Neuronal stem cell (in vitro differentiated cells): ENCODE measurements around the gene PTPRT.

Experiments used
- DNase-seq: peaks from one replicate; pipeline ENCODE4 v3.0.0-alpha.2; 2013; ENCODE audit warnings: low spot score
- H2AFZ ChIP-seq: one replicate; pipeline ENCODE4 v1.6.1; 2013; ENCODE audit warnings: mild to moderate bottlenecking, low read length, inconsistent platforms
- H2AK5ac ChIP-seq: 2 replicates; pipeline ENCODE4 v1.6.1; 2013; ENCODE audit warnings: low read depth, mild to moderate bottlenecking, inconsistent platforms, low read length, moderate library complexity, mixed read lengths
- H2BK120ac ChIP-seq: 2 replicates; pipeline ENCODE4 v1.6.1; 2013; ENCODE audit warnings: low read depth, mild to moderate bottlenecking, inconsistent platforms, low read length, moderate library complexity, mixed read lengths
- H2BK12ac ChIP-seq: one replicate; pipeline ENCODE4 v1.6.1; 2013; ENCODE audit warnings: low read length, inconsistent platforms
- H2BK15ac ChIP-seq: 2 replicates; pipeline ENCODE4 v1.6.1; 2013; ENCODE audit warnings: mild to moderate bottlenecking, low read length, inconsistent platforms, mixed read lengths
- H2BK5ac ChIP-seq: one replicate; pipeline ENCODE4 v1.6.1; 2013; ENCODE audit warnings: inconsistent platforms, mild to moderate bottlenecking, low read length, moderate library complexity
- H3K14ac ChIP-seq: one replicate; pipeline ENCODE4 v1.6.1; 2013; ENCODE audit warnings: low read length, inconsistent platforms
- H3K18ac ChIP-seq: 2 replicates; pipeline ENCODE4 v1.6.1; 2013; ENCODE audit warnings: low read length, inconsistent platforms
- H3K23ac ChIP-seq: 2 replicates; pipeline ENCODE4 v1.6.1; 2013; ENCODE audit warnings: low read depth, mild to moderate bottlenecking, mixed read lengths, low read length, inconsistent platforms; ENCODE audit not compliant: poor library complexity
- H3K27ac ChIP-seq: replicated peaks from 3 replicates; pipeline ENCODE4 v1.5.1; 2013; ENCODE audit warnings: low read length, inconsistent platforms
- H3K27me3 ChIP-seq, 3 experiments: 2 replicates each; pipeline ENCODE4 v1.6.1; 2013; ENCODE audit warnings: low read length in 3 of 3, mild to moderate bottlenecking in 2 of 3, inconsistent platforms in 1 of 3, low read depth in 1 of 3, mixed read lengths in 1 of 3, moderate library complexity in 1 of 3; ENCODE audit not compliant: control insufficient read depth in 3 of 3, insufficient read depth in 3 of 3
- H3K36me3 ChIP-seq, 2 donors: replicated peaks in 1 of 2; 2 replicates each; pipeline ENCODE4 v1.6.1; 2013; ENCODE audit warnings: low read length in 2 of 2; ENCODE audit not compliant: control insufficient read depth in 2 of 2, insufficient read depth in 2 of 2
- H3K4ac ChIP-seq: 2 replicates; pipeline ENCODE4 v1.6.1; 2013; ENCODE audit warnings: inconsistent platforms, mild to moderate bottlenecking, low read length, moderate library complexity
- H3K4me1 ChIP-seq, 2 donors: 1 replicate in 1 of 2; 2 replicates in 1 of 2; pipeline ENCODE4 v1.6.1; 2013; ENCODE audit warnings: low read length in 2 of 2, low read depth in 1 of 2; ENCODE audit not compliant: control insufficient read depth in 2 of 2, insufficient read depth in 1 of 2
- H3K4me2 ChIP-seq: one replicate; pipeline ENCODE4 v1.6.1; 2013; ENCODE audit warnings: mild to moderate bottlenecking, low read length, inconsistent platforms; ENCODE audit not compliant: insufficient read depth, poor library complexity, severe bottlenecking
- H3K4me3 ChIP-seq, 2 donors: 2 replicates each; pipeline ENCODE4 v1.5.1; 2013; ENCODE audit warnings: low read length in 2 of 2, mild to moderate bottlenecking in 2 of 2, inconsistent platforms in 1 of 2, moderate library complexity in 1 of 2
- H3K79me1 ChIP-seq: one replicate; pipeline ENCODE4 v1.6.1; 2013; ENCODE audit warnings: low read depth, mild to moderate bottlenecking, inconsistent platforms, low read length, moderate library complexity
- H3K9ac ChIP-seq: one replicate; pipeline ENCODE4 v1.6.1; 2013; ENCODE audit warnings: mild to moderate bottlenecking, low read depth, low read length, inconsistent platforms; ENCODE audit not compliant: poor library complexity
- H3K9me3 ChIP-seq, 2 donors: replicated peaks in 1 of 2; 2 replicates each; pipeline versions ENCODE3 to v1.6.1; 2013; ENCODE audit warnings: low read length in 2 of 2, mild to moderate bottlenecking in 2 of 2, inconsistent platforms in 1 of 2, low read depth in 1 of 2, mixed read lengths in 1 of 2, moderate library complexity in 1 of 2; ENCODE audit not compliant: control insufficient read depth in 2 of 2, insufficient read depth in 1 of 2
- H4K8ac ChIP-seq: one replicate; pipeline ENCODE4 v1.6.1; 2013; ENCODE audit warnings: low read depth, mild to moderate bottlenecking, inconsistent platforms, low read length, moderate library complexity
- H4K91ac ChIP-seq: one replicate; pipeline ENCODE4 v1.6.1; 2013; ENCODE audit warnings: low read length, low read depth, mild to moderate bottlenecking, inconsistent platforms; ENCODE audit not compliant: poor library complexity
- WGBS, 2 donors: extraction: QIAGEN DNeasy Blood & Tissue Kit; methylation state at CpG; one replicate each; pipeline ENCODE4 v1.1.7; 2013; ENCODE audit warnings: missing lambda C conversion rate in 2 of 2, mixed read lengths in 1 of 2; ENCODE audit not compliant: insufficient read length in 2 of 2, insufficient replicate concordance in 1 of 2; ENCODE audit errors: extremely low coverage in 2 of 2; 5-methylcytosine and 5-hydroxymethylcytosine counted together

The PTPRT gene

GRCh38 chr20:42485556-42485955 lies 704.1 kb downstream of the PTPRT start:
- Histone ChIP-seq H3K27me3 (no peaks in the 10 kb centered on the region), H2BK12ac (no peak overlapping the region), H2BK5ac (no peak overlapping the region), H2AK5ac (no peak overlapping the region), H4K91ac (no peak overlapping the region), H3K79me1 (no peaks in the 10 kb centered on the region), H2BK15ac (no peak overlapping the region), H2BK120ac (no peak overlapping the region), H3K27ac (no peak overlapping the region), H3K36me3 (no peaks in the 10 kb centered on the region), H3K4me3 (no peak overlapping the region), H3K9ac (no peak overlapping the region), H3K14ac (no peak overlapping the region), H3K9me3 (no peaks in the 10 kb centered on the region), H3K4me2 (no peak overlapping the region), H4K8ac (no peak overlapping the region), H3K4me1 (no peaks in the 10 kb centered on the region), H3K23ac (no peak overlapping the region), H3K18ac (no peak overlapping the region), H3K4ac (no peak overlapping the region), H2AFZ (no peak overlapping the region)
- DNase-seq, result no peak
- WGBS, 2 donors, result no CpG with 5 or more reads among the region's 2 CpGs

DNA sequence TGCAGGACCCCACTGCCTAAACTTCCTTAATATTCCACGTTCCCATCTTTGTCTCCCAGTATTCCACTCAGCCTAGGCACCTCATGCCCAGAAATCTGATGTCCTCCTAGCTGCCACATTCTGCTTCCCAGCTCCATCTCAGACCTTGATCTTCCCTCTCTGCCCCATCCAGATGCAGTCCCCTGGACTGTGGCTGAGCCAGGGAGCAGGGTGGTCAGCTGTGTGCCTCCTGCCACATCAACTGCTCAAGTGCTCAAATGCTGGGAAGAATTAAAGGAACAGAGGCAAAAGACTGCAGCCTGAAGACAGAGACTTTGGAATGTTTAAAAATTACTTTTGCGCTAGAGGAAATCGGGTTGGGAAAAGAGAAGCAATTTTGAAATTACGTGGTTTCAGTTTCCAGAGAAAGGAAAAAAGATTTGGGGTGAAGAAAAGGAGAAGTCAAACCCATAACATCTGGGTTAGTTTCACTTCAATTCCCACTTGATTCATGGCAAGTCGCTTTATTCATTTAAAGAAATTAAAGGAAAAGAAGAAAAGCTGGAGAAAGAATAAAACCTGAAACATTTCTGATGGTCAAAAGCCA lies 704.8 kb downstream of the PTPRT start:
- no peak overlapping the region for H2AFZ ChIP-seq
- no peak overlapping the region for H2AK5ac ChIP-seq
- no peak overlapping the region for H4K91ac ChIP-seq
- no peaks in the 10 kb centered on the region for H3K36me3 ChIP-seq
- H2BK15ac ChIP-seq, result no peak overlapping the region
- H3K4ac ChIP-seq, result no peak overlapping the region
- H3K27me3 ChIP-seq, result no peaks in the 10 kb centered on the region
- WGBS, 2 donors, result no CpG with 5 or more reads among the region's 5 CpGs
- H3K4me1 ChIP-seq, result no peaks in the 10 kb centered on the region
- H2BK12ac ChIP-seq, result no peak overlapping the region
- H3K14ac ChIP-seq, result no peak overlapping the region
- H4K8ac ChIP-seq, result no peak overlapping the region
- H3K9ac ChIP-seq, result no peak overlapping the region
- no peaks in the 10 kb centered on the region for H3K79me1 ChIP-seq
- H2BK120ac ChIP-seq, result no peak overlapping the region
- no peak overlapping the region for H3K4me2 ChIP-seq
- H2BK5ac ChIP-seq, result no peak overlapping the region
- H3K4me3 ChIP-seq, result no peak overlapping the region
- H3K18ac ChIP-seq, result no peak overlapping the region
- H3K9me3 ChIP-seq, result no peaks in the 10 kb centered on the region
- DNase-seq, result no peak
- H3K27ac ChIP-seq, result no peak overlapping the region
- H3K23ac ChIP-seq, result no peak overlapping the region

DNA sequence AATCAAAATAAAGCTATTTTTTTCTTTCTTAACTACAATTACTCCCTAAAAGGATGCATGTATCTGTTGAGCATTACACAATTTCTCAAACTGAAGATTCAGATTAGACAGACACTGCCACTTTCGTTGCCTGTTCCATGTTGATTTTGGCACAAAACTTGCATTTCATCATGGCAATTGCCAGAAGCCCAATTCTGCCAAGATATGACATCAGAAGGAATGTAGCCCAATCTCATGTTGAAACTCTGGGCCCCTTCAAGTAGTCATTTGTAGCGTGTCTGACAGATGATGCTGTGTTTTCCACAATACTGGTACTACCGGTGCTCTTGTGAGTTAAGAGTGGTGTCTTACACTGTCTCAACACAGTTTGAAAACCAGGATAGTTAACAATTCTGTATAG lies 705.4 kb downstream of the PTPRT start:
- no peak overlapping the region for H3K9ac ChIP-seq
- no peaks in the 10 kb centered on the region for H3K79me1 ChIP-seq
- no peaks in the 10 kb centered on the region for H3K36me3 ChIP-seq
- H3K4me2 ChIP-seq, result no peak overlapping the region
- H3K27me3 ChIP-seq, result no peaks in the 10 kb centered on the region
- no peak overlapping the region for H3K4me3 ChIP-seq
- H4K8ac ChIP-seq, result no peak overlapping the region
- H2AFZ ChIP-seq, result no peak overlapping the region
- H4K91ac ChIP-seq, result no peak overlapping the region
- no peak overlapping the region for H2BK5ac ChIP-seq
- H3K9me3 ChIP-seq, result no peaks in the 10 kb centered on the region
- H3K4ac ChIP-seq, result no peak overlapping the region
- H3K14ac ChIP-seq, result no peak overlapping the region
- WGBS, 2 donors, result no CpG with 5 or more reads among the region's 3 CpGs
- no peak overlapping the region for H2BK12ac ChIP-seq
- H2BK120ac ChIP-seq, result no peak overlapping the region
- H3K18ac ChIP-seq, result no peak overlapping the region
- no peaks in the 10 kb centered on the region for H3K4me1 ChIP-seq
- H2BK15ac ChIP-seq, result no peak overlapping the region
- no peak overlapping the region for H2AK5ac ChIP-seq
- H3K23ac ChIP-seq, result no peak overlapping the region
- H3K27ac ChIP-seq, result no peak overlapping the region
- no peak for DNase-seq

DNA sequence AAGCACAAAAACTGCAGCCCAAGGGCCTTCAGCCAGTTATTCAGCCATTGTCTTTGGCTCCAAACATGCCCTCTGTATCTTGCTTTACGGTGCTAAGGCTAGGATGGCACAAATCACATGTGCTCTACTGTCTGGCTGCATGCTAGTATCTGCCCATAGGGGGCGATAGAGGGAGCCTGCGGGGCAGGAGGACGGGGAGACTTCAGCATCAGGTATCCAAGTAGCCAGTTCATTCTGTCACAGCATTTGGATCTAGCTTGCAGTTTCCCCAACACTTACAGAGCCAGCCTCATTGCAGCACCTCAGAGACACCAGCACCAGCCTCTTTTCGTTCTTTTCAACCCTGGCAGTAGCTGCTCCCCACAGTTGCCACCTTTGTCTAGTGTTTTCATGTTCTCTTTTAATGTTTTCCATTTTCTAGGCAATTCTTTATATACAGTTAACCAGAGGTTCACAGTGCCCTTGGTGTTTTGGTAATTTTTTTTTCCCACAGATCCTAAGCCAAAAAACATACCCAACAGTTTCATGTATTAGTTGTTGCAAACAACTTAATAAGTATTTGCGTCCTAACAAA lies 705.9 kb downstream of the PTPRT start:
- DNase-seq, result peak; percentile 53
- H3K4ac ChIP-seq, result no peak overlapping the region
- H3K27ac ChIP-seq, result no peak overlapping the region
- no peak overlapping the region for H4K91ac ChIP-seq
- no peak overlapping the region for H3K4me3 ChIP-seq
- H3K9ac ChIP-seq, result no peak overlapping the region
- H3K4me2 ChIP-seq, result no peak overlapping the region
- no peak overlapping the region for H2AK5ac ChIP-seq
- no peaks in the 10 kb centered on the region for H3K9me3 ChIP-seq
- H2BK12ac ChIP-seq, result no peak overlapping the region
- no peak overlapping the region for H3K14ac ChIP-seq
- H3K27me3 ChIP-seq, result no peaks in the 10 kb centered on the region
- no peak overlapping the region for H3K23ac ChIP-seq
- no peak overlapping the region for H4K8ac ChIP-seq
- no peaks in the 10 kb centered on the region for H3K79me1 ChIP-seq
- H2BK120ac ChIP-seq, result no peak overlapping the region
- no CpG with 5 or more reads among the region's 6 CpGs for WGBS, 2 donors
- no peak overlapping the region for H2BK15ac ChIP-seq
- no peak overlapping the region for H3K18ac ChIP-seq
- no peaks in the 10 kb centered on the region for H3K4me1 ChIP-seq
- no peaks in the 10 kb centered on the region for H3K36me3 ChIP-seq
- no peak overlapping the region for H2AFZ ChIP-seq
- H2BK5ac ChIP-seq, result no peak overlapping the region
